Activated CD4-positive, alpha-beta T cell treated with anti-CD3 and anti-CD28 coated beads, Interleukin-2, amount 50 U/mL, for 1 hour (primary cell): ENCODE data around the gene BRCC3.
"Not testable (repeated sequence)": the region's sequence is repeated elsewhere in the genome, so short reads cannot be mapped to it uniquely, and the experiment has no call there.

Source experiments
- DNase-seq: peaks from one replicate; pipeline ENCODE4 v3.0.0-alpha.2; 2020

Gene BRCC3

DNA sequence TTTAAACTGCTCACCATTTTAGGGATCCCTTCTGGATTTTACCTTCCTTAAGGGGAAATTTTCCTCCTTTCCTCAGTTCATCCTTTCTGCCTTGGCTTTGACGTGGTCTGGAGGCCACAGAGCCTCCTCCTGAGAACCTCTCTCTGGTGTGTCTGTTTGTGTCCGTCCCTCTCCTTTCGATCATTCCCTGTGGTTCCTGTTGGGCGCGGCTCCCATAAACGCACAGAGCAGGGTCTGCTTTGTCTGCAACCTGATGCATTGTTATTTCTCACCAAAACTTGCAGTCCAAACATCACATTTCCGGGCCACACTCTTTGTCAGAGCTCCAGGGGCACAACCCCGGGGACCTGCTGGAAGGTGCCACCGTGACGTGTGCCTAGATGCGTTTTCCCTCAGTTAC, 76.9 kb downstream of the BRCC3 start:
- DNase-seq = not testable (repeated sequence)

DNA sequence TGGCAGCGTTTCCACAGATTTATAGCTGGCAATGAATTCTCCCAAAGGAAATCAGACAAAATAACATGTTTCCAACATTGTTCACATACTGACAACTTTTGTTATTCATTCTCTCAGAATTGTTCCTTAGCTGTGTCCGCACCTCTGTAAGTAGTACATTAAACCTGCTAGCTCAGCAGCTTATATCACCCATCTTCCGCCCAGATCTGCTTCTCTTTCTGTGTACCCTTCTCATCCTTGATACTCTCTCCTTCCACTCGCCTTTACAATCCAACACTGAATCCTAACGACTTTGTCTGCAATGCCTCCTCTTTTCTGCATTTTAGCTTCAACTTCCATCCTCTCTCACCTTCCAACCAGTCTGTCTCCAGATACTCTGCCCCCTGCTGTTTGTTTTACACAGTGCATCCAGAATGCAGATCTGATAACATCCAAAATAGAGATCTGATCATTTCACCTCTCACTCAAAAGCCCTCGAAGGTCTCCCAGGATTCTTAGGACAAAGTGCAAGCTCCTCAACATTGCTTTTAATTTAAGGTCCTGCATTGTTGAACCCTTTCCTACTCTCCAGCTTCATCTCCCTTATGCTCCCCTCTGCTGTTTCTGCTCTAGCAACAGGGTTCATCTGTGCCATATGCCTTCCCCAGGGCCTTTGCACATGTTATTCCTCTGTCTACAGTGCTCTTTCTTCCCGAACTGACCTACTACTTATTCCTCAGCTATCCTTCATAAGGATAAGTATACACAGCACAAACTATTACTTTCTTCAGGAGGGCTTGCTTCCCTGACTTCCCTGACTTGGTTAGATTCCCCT, 77.6 kb downstream of the BRCC3 start:
- peak; percentile 17 for DNase-seq

DNA sequence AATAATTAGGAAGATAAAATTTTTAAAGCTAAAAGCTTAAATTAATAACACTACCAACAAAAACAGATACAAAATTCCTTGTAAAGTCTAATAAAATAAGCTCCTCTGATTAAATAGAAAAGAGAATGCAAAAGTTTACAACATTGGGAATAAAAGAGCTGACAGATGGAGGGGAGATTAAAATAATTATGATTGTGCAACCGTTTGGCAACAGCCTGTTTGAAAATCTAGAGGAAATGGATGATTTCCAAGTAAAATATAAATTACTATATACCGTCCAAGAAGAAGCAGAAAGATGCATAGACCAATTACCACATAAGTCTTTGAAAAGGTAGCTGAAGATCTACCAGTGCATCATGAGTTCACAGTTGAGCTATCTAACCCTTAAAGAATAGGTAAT, 98.6 kb downstream of the BRCC3 start:
- no peak for DNase-seq
